Right atrium auricular region (tissue), 2 donors: ENCODE data around the gene EFNA5. TPM values are rescaled to one million over a fixed set of nuclear protein-coding genes. Genes with fewer than 3 reads are reported as not detected.

ENCODE experiments used
- DNase-seq: peaks from one replicate; pipeline ENCODE4 v3.0.0-alpha.2; 2019; ENCODE audit warnings: low spot score
- H3K27ac ChIP-seq, 2 donors: fragments of 200-600 bp; sonication (generic); 1 replicate in 1 of 2; 2 replicates in 1 of 2; pipeline ENCODE4 v1.5.1; 2016 to 2019
- H3K27me3 ChIP-seq, 2 donors: fragments of 200-600 bp; sonication (generic); one replicate each; pipeline versions ENCODE4 v1.5.1 to v1.6.0; 2017 to 2019
- H3K36me3 ChIP-seq: fragments of 200-600 bp; sonication (generic); one replicate; pipeline ENCODE4 v1.5.1; 2016
- H3K4me1 ChIP-seq, 2 donors: fragments of 200-600 bp; sonication (generic); one replicate each; pipeline versions ENCODE4 v1.5.1 to v1.6.0; 2017 to 2019
- H3K4me3 ChIP-seq, 2 donors: fragments of 200-600 bp; sonication (generic); 1 replicate in 1 of 2; 2 replicates in 1 of 2; pipeline ENCODE4 v1.5.1; 2017 to 2019; ENCODE audit warnings: mild to moderate bottlenecking in 1 of 2, moderate library complexity in 1 of 2
- H3K9me3 ChIP-seq, 2 donors: fragments of 200-600 bp; sonication (generic); one replicate each; pipeline ENCODE4 v1.5.1; 2019
- total RNA-seq, 2 donors: library from RNA; depleted of rRNA; stranded (reverse); fragments of >200 nt; gene quantifications; one replicate each; pipeline ENCODE4 v1.1.0, GENCODE V29; 2016
- TF ChIP-seq, protein P1 (sequence below), 2 donors: fragments of 200-600 bp; sonication (generic); IDR thresholded peaks; one replicate each; pipeline ENCODE4 v1.5.1; 2019; ENCODE audit warnings: antibody characterized with exemption in 2 of 2

The EFNA5 gene
- total RNA-seq, 2 donors from 2014 or later: 17.0 to 19.2 TPM

GRCh38 chr5:107398703-107399102, 272.0 kb downstream of the EFNA5 start:
- Histone ChIP-seq H3K27ac (no peak overlapping the region), H3K27me3 (no peaks in the 10 kb centered on the region), H3K9me3 (no peaks in the 10 kb centered on the region), H3K4me1 (peaks cover 0 to 13% of the 10 kb centered on the region in 2 donors), H3K4me3 (no peak overlapping the region), H3K36me3 (no peaks in the 10 kb centered on the region)
- TF ChIP-seq, protein P1, sequence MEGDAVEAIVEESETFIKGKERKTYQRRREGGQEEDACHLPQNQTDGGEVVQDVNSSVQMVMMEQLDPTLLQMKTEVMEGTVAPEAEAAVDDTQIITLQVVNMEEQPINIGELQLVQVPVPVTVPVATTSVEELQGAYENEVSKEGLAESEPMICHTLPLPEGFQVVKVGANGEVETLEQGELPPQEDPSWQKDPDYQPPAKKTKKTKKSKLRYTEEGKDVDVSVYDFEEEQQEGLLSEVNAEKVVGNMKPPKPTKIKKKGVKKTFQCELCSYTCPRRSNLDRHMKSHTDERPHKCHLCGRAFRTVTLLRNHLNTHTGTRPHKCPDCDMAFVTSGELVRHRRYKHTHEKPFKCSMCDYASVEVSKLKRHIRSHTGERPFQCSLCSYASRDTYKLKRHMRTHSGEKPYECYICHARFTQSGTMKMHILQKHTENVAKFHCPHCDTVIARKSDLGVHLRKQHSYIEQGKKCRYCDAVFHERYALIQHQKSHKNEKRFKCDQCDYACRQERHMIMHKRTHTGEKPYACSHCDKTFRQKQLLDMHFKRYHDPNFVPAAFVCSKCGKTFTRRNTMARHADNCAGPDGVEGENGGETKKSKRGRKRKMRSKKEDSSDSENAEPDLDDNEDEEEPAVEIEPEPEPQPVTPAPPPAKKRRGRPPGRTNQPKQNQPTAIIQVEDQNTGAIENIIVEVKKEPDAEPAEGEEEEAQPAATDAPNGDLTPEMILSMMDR (IDR thresholded peaks at IDR 0.05): no peak
- DNase-seq: no peak

DNA sequence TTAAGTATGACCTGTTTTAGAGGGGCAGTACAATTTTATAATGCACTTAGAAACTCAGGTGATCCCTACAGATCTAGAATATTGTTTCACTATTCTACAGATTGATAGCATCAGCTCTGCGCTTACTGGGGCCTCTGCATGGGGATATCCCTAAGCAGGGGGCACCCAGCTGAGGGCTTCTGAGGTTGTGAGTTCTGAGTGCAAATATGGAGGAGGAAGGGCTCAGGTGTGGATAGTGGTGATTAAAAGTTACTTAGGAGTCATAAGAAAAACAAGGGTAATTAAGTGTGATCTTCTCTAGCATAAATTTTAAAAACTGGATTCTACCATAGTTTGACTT, 274.4 kb downstream of the EFNA5 start:
- no peaks in the 10 kb centered on the region for H3K4me1 ChIP-seq
- no peak overlapping the region for H3K27ac ChIP-seq
- DNase-seq: no peak
- H3K4me3 ChIP-seq: no peak overlapping the region
- H3K9me3 ChIP-seq: no peaks in the 10 kb centered on the region
- H3K36me3 ChIP-seq: no peaks in the 10 kb centered on the region
- TF ChIP-seq, protein P1 (IDR thresholded peaks at IDR 0.05): no peak
- H3K27me3 ChIP-seq: no peaks in the 10 kb centered on the region

DNA sequence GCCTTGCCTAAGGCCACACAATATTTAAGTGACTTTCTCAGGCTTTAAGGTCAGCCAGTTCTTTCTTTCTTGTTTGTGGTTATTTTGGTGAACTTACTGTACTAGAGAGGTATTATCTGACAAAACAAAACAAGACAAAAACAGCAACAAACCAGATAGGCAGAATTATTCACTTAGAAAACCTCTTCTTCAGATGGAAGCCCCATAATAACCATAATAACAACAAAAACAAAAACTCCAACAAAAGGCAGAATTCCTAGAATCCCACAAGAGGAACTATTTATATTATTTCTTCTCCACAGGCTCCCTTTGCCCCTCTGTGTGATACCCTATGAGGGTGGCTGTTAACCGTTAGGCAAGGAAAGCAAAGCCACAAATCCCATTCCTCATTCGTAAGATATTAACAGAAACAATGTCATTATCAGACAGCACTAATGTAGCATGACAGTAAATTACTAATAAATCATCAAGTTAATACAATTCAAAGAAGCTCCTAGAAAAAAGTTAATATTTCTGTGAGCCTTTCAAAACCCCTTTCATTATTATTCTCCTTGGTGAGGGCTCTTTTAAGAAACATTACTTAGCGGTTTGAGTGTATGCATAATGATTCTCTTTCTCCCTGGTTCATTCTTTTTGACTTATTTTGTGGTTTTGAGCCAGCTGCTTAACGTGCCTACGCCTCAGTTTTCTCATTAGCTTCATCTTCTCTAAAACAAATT, 274.9 kb downstream of the EFNA5 start:
- no peak for DNase-seq
- Histone ChIP-seq H3K36me3 (no peaks in the 10 kb centered on the region), H3K4me3 (no peak overlapping the region), H3K9me3 (no peaks in the 10 kb centered on the region), H3K27me3 (no peaks in the 10 kb centered on the region), H3K27ac (no peak overlapping the region), H3K4me1 (no peaks in the 10 kb centered on the region)
- TF ChIP-seq, protein P1 (IDR thresholded peaks at IDR 0.05): no peak

DNA sequence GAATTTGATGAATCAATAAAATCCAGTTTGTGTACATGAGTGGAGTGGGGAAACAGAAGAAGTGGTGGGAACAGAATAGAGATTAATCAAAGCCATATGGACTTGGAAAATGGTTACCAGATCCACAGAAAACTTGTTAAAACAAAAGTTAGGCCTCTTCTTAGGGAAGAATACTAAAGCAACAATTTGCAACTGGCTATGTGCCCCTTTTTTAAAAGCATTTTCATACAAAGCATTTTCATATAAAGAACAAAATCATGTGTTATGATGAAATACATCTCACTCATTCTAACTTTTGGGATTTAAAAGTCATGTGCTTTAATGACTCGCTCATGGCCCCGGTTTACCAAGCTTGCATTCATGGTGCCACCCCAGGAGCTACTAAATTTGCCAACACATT, 276.9 kb downstream of the EFNA5 start:
- no peaks in the 10 kb centered on the region for H3K9me3 ChIP-seq
- no peaks in the 10 kb centered on the region for H3K27me3 ChIP-seq
- no peak for DNase-seq
- no peak overlapping the region for H3K4me3 ChIP-seq
- TF ChIP-seq, protein P1 (IDR thresholded peaks at IDR 0.05): no peak
- no peak overlapping the region for H3K27ac ChIP-seq
- H3K4me1 ChIP-seq: peaks cover 0 to 11% of the 10 kb centered on the region in 2 donors
- no peaks in the 10 kb centered on the region for H3K36me3 ChIP-seq

GRCh38 chr5:107391787-107392186, 278.9 kb downstream of the EFNA5 start:
- H3K4me1 ChIP-seq: peaks cover 0 to 24% of the 10 kb centered on the region in 2 donors
- TF ChIP-seq, protein P1 (IDR thresholded peaks at IDR 0.05): no peak
- no peaks in the 10 kb centered on the region for H3K36me3 ChIP-seq
- no peak overlapping the region for H3K4me3 ChIP-seq
- no peak overlapping the region for H3K27ac ChIP-seq
- no peaks in the 10 kb centered on the region for H3K27me3 ChIP-seq
- H3K9me3 ChIP-seq: no peaks in the 10 kb centered on the region
- DNase-seq: no peak

GRCh38 chr5:107389775-107390148, 281.0 kb downstream of the EFNA5 start:
- Histone ChIP-seq H3K36me3 (no peaks in the 10 kb centered on the region), H3K9me3 (no peaks in the 10 kb centered on the region), H3K27ac (no peak overlapping the region), H3K27me3 (no peaks in the 10 kb centered on the region), H3K4me1 (peaks cover 0 to 24% of the 10 kb centered on the region in 2 donors), H3K4me3 (no peak overlapping the region)
- TF ChIP-seq, protein P1 (IDR thresholded peaks at IDR 0.05): no peak
- DNase-seq: no peak
